GM19239 (cell line): ENCODE data around the gene NUDT15.
"Not testable (repeated sequence)": the region's sequence is repeated elsewhere in the genome, so short reads cannot be mapped to it uniquely, and the experiment has no call there.

Experiments
- DNase-seq: peaks from one replicate; pipeline ENCODE4 v3.0.0; 2011; ENCODE audit warnings: low spot score; ENCODE audit not compliant: insufficient read length
- FAIRE-seq: peaks from 2 replicates; lab custom pipeline; 2011; peaks lifted over from hg19 to GRCh38; lab: Jason Lieb, UNC

NUDT15 gene

DNA sequence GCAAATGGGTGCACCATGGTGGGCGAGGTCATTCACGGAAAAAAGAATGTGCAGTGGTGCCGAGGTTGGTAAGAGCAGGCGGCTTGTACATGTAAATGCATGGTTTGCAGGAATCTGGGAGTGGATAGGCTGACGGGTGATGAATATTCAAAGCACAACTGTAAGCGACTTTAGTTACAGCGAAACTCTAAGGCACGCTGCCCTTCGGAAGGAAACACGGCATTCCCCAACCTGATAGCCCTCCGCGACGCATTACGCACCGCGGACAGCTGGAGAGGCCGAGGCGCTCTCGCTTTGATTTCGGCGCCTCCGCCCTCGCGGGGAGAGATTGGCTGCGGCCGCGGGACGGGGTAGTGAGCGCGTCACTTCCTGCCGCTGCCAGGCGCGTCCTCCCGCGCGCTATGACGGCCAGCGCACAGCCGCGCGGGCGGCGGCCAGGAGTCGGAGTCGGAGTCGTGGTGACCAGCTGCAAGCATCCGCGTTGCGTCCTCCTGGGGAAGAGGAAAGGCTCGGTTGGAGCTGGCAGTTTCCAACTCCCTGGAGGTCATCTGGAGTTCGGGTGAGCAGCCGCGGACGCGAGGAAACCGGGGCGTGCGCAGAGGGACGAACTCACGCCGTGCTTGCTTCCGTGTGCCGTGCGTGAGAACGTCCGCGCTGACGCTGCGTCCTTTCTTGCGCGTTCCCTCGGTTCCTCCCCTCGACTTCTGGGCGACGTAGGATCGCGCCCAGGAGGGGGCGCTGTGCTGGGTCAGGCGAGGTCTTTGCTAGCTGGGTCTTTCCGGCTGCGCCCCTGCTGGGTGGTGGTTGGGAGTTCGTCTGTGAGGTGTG lies at the start of gene NUDT15:
NUDT15 (plus strand) TSS at position 381 of the 828 bp plus-strand sequence; CDS start at position 402, 21 bp downstream.
- DNase-seq (peak; percentile 85), FAIRE-seq (peak; percentile 99)

DNA sequence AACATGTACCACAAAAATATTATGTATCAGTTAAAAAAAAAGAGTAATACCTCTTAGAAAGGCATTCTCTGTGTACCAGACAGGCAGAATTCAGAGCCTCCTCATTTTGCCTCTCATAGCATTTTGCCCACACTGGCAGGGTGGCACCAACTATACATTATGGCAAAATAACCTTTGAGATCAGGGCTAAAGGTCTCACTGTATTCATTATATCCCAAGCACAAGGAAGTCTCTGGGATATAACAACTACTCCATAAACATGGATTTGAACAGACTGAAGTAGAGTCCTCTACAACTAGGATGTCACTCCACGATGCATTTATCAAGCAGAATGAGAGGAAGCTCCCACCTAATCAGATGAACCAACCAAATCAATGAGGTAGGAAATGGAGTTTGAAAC lies 47.1 kb upstream of the NUDT15 start:
- DNase-seq (no peak), FAIRE-seq (no peak)

DNA sequence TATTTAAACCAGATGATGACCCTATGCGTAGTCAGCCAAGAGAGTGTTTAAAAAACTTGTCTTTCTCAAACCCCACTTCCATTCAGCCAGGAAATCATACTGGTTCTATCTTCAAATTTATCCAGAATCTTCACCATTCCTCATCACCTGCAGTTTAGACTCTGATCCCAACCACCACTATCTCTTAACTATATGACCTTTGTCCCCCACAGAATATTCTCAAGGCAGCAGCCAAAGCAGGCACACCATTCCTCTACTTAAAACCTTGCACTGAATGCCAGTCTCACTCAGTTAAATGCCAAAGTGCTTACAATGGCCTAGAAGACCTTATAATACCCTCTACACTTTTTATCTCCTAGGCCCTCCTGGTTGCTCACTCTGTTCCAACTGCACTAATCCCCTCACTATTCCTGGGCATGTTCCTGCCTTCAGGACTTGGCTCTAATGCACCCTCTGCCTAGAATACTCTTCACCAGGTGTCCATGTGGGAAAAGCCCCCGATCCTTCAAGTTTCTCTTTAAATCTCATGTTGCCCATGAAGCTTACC lies 46.5 kb upstream of the NUDT15 start:
- FAIRE-seq (no peak), DNase-seq (no peak)

DNA sequence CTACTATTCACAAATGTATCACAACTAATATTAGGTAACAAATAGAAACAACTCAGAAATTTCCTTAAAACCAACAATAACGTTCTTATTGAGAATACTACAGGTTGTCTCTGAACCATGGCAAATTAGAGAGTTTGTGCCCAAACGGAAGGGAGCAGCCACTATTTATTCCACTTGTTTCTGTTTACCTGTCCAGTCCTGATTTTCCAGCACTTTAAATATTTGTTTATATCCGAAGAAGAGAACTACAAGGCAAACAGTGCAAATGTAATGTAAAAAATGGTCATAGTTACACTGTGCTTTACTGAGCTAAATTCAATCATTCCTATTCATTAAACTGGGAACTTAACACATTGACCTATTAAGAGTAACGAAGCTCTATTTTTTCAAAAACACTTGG lies 45.7 kb upstream of the NUDT15 start:
- DNase-seq (no peak), FAIRE-seq (no peak)

DNA sequence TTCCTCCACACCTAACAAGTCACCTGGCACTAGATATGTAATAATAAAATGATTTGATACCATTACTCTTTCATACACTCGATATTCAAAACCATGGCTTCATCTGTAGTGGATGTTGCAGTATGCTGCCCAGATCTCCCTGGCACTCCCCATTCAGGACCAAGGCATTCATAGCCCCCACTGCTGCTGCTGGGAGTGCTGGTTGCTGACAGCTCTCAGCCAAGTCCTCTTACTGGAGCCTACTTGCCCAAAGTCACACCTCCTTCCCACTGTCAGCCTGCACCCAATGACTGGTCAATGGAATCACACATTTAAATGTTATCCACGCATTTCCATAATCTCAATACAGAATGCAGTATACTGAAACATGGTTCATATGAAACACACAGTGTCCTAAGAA lies 40.1 kb upstream of the NUDT15 start:
- no peak for DNase-seq
- FAIRE-seq = no peak

DNA sequence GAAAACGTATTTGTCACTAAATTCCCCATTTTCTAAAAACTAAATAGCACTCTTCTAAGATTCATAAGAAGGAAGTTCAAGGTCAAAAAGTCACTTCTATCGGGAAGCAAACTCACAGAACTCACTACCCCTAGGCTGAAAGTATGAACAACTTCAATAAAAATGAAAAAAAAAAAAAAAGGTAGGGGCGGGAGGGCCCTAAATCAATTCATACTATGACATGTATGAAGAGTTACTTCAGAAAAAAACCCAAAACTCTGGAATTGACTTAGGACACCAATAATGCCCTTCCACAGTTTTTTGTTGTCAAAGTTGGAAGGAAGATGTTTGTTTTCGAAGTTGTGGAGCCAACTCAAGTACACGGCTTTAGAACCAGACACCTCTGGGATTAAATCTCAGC lies 37.6 kb upstream of the NUDT15 start:
- DNase-seq (no peak), FAIRE-seq (no peak)

DNA sequence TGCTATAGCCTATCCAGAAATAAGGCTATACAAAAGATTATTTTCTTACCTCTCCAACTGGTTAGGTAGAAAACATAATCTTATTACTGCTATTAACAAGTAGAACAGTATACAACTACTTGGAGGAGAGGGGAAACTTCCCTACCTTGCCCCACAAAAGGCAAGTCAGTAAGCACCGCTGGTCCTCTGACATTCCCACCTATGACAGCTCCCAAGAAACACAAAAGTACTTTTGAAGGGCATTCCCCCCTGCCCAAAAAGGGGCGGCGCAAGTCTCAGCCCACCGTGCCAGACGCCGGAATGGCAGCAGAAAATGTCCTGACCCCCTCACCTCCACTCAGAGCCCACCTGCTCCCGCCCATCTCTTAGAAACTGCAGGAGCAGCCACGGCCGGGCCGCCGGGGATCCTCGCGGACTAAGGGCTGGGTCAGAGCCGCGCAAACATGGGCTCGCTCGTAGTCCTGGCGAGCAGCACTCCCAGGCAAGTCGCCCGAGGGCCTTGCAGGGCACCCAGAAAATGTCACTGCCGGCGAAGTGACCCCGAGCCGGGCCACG lies 36.9 kb upstream of the NUDT15 start:
- peak; percentile 9 for DNase-seq

DNA sequence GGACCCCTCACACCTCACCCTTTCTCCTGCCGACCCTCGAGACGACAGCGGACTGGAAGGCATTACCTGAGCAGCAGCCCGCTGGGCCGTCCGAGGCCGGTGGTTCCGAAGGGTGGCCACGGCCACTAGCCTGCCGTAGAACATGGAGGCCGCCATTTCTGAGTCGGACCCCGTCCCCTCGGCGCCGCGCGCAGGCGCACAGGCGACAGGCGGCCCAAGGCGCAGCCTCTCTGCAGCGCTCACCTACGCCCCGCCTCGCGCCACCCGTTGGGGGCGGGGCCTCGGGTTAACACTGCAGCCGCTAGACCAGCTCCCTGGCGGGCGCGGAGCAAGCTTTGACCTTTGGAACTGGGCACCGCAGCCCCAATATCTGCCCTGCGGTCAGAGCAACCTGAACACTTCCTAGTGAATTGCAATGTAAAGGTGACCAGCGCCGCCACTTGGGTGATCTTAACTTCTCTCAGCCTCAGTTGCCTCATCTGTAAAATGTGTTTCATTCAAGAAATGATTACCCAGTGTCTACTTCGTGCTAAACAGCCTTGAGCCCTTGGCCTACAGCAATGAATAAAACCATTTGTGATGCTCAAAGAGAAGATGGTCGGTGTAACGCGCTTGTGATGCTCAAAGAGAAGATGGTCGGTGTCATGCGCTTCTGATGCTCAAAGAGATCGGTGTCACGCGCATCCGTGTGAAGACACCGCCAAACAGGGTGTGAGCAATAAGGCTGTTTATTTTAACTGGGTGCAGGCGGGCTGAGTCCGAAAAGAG lies 36.2 kb upstream of the NUDT15 start, which contains the start of gene SUCLA2:
SUCLA2 (minus strand) TSS at position 160 of the 768 bp plus-strand sequence; CDS start at position 156, 4 bp downstream.
- DNase-seq (peak; percentile 96), FAIRE-seq (peak; percentile 97)

More for the DNA sequence above, 36.9 kb upstream of the NUDT15 start:
- FAIRE-seq = peak; percentile 33

DNA sequence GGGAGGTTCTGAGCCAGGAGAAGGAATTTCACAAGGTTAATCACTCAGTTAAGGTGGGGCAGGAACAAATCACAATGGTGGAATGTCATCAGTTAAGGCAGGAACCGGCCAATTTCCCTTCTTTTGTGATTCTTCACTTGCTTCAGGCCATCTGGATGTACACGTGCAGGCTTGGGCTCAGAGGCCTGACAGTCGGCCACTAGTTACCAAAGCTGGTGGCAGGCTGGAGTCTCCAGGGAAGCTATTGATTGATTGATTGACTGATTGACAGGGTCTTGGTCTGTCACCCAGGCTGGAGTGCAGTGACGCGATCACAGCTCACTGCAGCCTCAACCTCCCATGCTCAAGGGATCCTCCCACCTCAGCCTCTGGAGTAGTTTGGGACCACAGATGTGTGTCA lies 35.5 kb upstream of the NUDT15 start:
- not testable (repeated sequence) for DNase-seq, FAIRE-seq

DNA sequence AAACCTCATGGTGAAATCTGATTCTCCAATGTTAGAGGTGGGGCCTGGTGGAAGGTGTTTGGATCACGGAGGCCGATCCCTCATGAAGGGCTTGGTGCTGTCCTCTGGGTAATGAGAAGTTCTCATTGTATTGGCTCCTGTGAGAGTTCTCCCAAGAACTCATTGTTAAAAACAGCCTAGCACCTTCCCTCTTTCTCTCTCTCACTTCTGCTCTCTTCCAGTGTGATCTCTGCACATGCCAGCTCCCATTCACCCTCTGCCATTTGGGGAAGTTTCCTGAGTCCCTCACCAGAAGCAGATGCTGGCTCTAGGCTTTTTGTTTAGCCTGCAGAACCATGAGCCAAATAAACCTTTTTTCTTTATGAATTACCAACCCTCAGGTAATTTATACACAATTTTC lies 33.3 kb upstream of the NUDT15 start:
- FAIRE-seq (no peak), DNase-seq (no peak)

DNA sequence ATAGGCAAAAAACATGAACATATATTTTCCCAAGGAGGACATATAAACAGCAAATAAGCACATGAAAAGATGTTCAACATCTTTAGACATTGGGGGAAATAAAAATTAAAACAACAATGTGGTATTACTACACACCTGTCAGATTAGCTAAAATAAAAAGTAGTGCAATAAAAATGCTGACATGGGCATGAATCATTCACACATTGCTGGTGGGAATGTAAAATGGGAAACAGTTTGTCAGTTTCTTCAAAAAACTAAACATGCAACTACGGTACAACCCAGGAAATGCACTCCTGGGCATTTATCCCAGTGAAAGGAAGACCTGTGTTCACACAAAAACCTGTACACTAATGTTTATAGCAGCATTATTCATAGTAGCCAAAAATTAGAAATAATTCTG lies 31.1 kb upstream of the NUDT15 start:
- FAIRE-seq = no peak
- no peak for DNase-seq

DNA sequence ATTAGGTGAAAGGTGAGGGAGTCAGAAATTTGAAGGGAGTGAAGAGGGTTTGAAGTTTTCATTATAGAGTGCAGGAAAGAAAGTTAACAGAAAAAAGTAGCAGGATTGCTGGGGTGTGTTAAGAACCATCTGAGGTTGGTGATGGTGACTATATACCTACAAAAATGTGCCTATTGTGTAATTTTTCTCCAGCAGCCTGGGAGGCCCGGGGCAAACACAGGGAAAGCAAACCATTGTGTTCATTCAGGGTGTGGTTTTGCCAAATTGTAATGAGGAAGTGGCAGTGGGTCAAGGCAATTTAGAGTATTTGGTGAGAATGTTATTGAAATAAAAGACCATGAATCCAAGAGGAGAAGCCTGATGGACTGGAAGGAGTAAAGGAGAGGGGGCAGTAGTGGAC lies 28.2 kb upstream of the NUDT15 start:
- no peak for FAIRE-seq
- DNase-seq = no peak

DNA sequence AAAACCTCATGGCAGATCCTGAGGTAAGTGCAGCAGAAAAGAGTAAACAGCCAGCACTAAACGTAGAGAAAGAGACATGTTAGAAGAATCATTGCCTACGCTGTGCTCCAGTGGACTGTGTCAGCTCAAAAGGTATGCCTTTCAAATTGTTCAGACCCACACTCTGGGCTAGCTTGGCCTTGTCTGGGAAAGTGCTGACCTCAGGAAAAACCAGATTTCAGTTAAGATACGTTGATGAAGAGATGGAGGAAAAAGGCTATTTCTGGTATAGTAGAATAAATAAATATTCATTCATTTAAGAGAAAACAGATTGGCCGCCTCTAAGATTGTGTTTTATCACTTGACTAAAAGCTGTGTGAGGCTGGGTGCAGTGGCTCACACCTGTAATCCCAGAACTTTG lies 26.8 kb upstream of the NUDT15 start:
- FAIRE-seq = no peak

DNA sequence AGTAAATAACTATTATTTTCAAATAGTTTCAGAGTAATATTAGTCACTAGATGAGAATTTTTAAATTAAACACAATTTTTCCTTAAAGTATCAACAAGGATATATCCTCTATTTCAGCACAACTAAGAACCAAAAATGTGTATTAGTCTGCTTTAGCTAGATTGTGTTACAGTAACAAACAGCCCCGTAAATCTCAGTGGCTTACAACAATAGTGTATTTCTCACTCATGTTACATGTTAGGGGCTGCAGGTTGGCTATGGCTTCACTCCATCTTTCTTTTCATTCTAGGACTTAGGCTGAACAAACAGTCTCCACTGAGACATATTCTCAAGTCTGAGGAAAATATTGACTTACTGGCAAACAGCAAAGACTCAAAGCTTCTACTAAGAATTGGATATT lies 24.9 kb upstream of the NUDT15 start:
- no peak for DNase-seq
- FAIRE-seq = no peak

More for the DNA sequence above, 26.8 kb upstream of the NUDT15 start:
- no peak for DNase-seq

DNA sequence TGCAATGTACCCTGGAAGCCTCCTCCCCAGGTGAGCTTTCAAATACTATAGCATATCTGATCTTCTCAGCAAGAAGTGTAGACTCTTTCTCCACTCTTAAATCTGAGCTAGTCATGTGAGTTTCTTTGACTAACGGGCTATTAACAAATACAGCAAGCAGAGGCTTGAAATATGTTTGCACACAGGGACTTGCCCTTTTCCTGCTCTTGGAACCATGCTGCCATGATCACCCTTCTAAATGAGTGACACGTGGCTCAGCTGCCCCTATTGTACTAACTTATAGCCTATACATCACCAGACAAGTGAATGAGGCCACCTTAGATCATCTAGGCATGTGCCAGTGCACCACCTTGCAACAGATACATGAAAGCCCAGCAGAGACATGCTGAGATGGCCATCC lies 23.2 kb upstream of the NUDT15 start:
- FAIRE-seq = no peak
- no peak for DNase-seq

DNA sequence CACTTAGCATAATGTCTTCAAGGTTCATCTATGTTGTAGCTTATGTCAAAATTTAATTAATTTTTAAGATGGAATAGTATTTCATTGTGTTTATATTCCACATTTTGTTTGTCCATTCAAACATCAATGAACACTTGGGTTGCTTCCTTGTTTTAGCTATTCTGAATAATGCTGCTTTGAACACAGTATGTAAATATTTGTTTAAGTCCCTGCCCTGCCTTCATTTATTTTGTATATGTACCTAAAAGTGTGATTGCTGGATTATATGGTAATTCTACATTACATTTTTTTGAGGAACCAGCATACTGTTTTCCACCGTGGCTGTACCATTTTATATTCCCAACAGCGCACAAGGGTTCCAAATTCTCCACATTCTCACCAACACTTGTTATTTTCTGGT lies 18.9 kb upstream of the NUDT15 start:
- no peak for FAIRE-seq
- no peak for DNase-seq

DNA sequence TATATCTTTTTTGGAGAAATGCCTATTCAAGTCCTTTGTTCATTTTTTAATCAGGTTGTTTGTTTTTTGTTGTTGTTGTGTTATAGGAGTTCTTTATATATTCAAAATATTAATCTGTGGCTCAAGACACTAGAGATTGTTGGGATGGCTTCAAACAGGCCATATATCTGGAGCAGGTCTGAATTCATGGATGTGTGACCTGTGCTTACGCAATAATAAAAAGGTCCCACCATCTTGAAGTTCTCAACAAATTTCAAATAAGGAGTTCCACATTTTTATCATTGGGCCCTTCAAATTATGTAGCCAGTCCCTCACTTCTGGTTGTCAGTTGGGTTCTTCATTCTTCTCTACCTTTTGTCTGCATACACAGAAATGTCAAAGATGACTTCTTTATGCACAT lies 17.7 kb upstream of the NUDT15 start:
- DNase-seq = no peak
- FAIRE-seq = no peak

DNA sequence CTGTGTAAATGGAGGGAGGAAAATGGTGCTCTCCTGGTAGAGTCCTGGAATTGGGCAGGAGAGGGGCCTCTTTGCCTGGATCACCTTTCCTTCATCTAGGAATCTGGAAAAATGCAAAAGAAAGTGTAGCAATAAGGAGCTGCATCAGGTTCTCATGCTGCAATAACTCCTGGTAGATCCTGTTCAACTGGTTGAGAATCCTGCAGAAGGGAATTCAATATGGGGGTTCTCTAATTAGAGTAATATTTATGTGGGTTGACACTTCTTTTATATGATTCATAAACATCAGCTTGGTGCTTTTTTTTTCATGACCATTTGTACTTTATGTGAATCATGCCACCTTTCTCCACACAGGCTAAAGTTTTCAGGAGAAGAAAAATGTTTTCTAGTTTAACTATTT lies 9.5 kb upstream of the NUDT15 start:
- FAIRE-seq (no peak), DNase-seq (no peak)

DNA sequence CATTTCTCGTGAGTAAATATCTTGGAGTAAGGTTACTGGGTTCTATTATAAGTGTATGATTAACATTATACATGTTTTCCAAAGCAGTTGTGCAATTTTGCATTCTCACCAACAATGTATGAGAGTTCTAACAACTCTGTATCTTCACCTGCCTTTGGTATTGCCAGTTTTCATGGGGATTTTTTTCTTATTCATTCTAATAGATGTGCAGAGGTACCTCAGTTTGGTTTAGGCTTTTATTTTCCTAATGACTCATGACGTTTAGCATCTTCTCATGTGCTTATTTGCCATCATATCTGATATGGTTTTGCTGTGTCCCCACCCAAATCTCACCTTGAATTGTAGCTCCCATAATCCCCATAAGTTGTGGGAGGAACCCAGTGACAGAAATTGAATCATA lies 7.7 kb upstream of the NUDT15 start:
- DNase-seq = no peak
- no peak for FAIRE-seq

DNA sequence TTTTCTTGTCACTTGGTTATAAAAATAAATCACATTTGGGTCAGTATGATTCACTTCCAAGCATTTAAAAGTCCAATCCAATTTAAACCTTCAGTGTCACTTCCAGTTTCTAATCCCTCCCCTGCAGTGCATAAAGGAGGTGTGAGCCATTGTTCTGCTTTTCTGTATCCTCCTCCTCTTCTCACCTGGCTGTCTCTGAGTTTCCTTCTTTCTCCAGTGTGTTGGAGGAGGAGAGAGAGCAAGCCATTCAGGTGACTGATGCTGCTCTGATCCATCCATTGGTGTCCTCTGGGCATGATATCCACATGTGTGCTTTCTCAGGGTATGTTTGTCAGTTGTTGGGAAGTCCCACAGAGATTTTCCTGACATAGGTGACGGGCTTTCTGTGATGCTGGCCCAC lies 1.2 kb downstream of the NUDT15 start:
- no peak for DNase-seq
- peak; percentile 80 for FAIRE-seq

DNA sequence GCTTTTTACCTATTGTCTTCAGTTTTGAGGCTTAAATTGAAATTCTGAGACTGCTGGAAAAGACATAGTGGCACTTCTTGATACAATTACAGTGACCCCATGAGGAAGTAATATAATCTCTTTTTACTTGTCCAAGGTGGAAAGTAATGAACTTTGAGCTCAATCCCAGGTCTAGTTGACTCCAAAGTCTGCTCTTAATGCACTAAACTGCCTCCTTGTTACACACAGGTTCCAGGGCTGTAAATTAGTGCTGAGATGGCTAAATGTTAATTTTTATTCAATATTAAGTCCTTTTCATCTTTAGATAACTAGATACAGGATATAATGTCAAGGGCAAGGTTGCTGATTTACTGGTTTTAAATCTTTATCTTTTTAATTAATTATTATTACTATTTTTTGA lies 2.5 kb downstream of the NUDT15 start:
- FAIRE-seq = no peak
- no peak for DNase-seq
